Measurements from ENCODE around the gene ZNF496.
"Not testable (repeated sequence)": the region's sequence is repeated elsewhere in the genome, so short reads cannot be mapped to it uniquely, and the experiment has no call there.

The ZNF496 gene
- total RNA-seq: 19.0 to 36.8 (median 25.4) reads per million in 9 experiments

DNA sequence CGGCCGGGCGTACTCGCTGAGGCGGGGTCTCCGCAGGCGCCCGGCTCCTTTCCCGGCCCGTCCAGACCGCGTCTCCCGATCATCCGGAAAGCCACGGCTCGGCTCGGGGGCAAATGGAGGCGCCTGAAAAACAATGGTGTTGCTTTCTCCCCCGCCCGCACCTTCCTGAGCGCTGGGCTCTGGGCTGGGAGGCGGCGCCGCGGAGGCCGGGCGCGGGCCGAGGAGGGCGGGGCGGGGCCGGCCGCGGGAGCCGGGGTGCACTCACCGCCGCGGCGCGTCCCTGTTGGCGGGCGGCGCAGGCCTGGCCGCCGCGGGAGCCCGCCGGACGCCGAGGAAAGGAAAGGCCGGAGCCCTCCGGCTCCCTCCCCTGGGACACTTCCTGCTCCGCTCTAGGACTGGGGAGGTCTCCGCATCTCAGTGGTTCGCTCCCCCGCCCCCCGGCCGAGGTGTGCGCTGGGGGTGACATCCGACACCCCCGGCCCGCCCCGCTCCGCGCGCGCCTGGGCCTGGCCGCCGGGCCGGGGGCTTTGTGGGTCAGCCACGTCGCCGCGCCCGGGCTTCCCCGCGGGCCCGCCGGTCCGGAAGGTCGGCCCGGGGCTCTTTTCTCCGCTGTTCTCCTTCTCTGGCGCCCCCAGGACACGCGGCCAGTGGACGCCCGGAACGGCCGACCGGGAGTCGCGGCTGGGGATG lies at the start of gene ZNF496:
Gene ZNF496, minus strand, starts transcription at position 343 of the 690 bp plus-strand sequence. CDS start 2,289 bp downstream, outside the sequence.
- H3K36me3 Mint-ChIP-seq (ENCODE audit: insufficient read depth): peaks cover 9% of the 10 kb centered on the region
- peak within 1 kb of the TSS; percentile 77 to 83 for H3K27ac Mint-ChIP-seq
- ATAC-seq (replicated peaks): peak; percentile 70
- no peaks in the 10 kb centered on the region for H3K9me3 Mint-ChIP-seq
- DNase-seq: peak; percentile 41 to 63 (median 56)
- no peaks in the 10 kb centered on the region for H3K27me3 Mint-ChIP-seq
- peaks cover 12 to 18% of the 10 kb centered on the region in 2 donors for H3K4me1 Mint-ChIP-seq (ENCODE audit: low read depth in 2 of 2)
- peak within 1 kb of the TSS; percentile 92 to 93 for H3K4me3 Mint-ChIP-seq

GRCh38 chr1:247378334-247379073 lies 46.8 kb upstream of the ZNF496 start:
- H3K4me3 Mint-ChIP-seq: no peak overlapping the region
- H3K9me3 Mint-ChIP-seq: no peaks in the 10 kb centered on the region
- no peaks in the 10 kb centered on the region for H3K36me3 Mint-ChIP-seq (ENCODE audit: insufficient read depth)
- ATAC-seq (replicated peaks) (no peak), DNase-seq (no peak)
- H3K4me1 Mint-ChIP-seq (ENCODE audit: low read depth in 2 of 2): peaks cover 0 to 4% of the 10 kb centered on the region in 2 donors
- H3K27ac Mint-ChIP-seq: no peak overlapping the region
- peaks cover 5 to 50% of the 10 kb centered on the region in 2 donors for H3K27me3 Mint-ChIP-seq

GRCh38 chr1:247377656-247378055 lies 46.0 kb upstream of the ZNF496 start:
- not testable (repeated sequence) for ATAC-seq (replicated peaks); H3K4me1 Mint-ChIP-seq (ENCODE audit: low read depth in 2 of 2); H3K36me3 Mint-ChIP-seq (ENCODE audit: insufficient read depth); H3K9me3 Mint-ChIP-seq; DNase-seq; H3K4me3 Mint-ChIP-seq; H3K27ac Mint-ChIP-seq
- peaks cover 5 to 49% of the 10 kb centered on the region in 2 donors for H3K27me3 Mint-ChIP-seq

DNA sequence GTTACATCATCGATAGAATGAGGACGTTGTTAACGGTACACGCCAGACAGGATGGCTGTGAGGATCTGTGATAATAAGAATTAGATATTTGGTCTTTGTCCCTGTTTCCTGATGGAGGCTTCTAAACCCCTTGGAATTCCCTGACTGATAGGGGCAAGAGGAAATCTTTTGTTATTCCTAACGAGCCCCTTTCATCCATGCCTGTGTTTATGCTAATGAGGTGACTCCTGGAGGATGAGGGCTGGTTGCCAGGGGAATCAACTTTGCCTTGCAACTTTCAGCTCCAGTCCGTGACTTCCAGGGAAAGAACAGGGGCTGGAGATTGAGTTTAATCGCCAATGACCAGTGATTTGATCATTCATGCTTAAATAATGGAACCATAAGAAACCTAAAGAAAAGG lies 45.0 kb upstream of the ZNF496 start:
- H3K9me3 Mint-ChIP-seq: no peaks in the 10 kb centered on the region
- peaks cover 0 to 4% of the 10 kb centered on the region in 2 donors for H3K4me1 Mint-ChIP-seq (ENCODE audit: low read depth in 2 of 2)
- DNase-seq: no peak
- peaks cover 5 to 58% of the 10 kb centered on the region in 2 donors for H3K27me3 Mint-ChIP-seq
- no peak for ATAC-seq (replicated peaks)
- H3K4me3 Mint-ChIP-seq: no peak overlapping the region
- H3K27ac Mint-ChIP-seq: no peak overlapping the region
- H3K36me3 Mint-ChIP-seq (ENCODE audit: insufficient read depth): no peaks in the 10 kb centered on the region

DNA sequence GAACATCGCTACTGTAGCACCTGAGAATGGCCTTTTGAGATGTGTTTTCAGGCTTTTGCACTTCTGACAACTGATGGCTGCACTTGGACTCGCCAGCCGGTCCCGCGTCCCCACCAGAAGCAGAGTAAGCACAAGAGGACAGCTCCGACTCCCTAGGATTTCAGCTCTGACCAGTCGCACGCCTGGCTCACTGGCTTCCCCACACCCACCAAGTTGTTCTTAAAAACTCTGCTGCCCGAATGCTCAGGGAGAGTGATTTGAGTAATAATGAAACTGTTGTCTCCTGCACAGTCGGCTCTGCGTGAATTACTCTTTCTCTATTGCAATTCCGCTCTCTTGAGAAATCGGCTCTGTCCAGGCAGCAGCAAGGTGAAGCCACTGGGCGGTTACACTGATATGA lies 44.1 kb upstream of the ZNF496 start:
- no peak for DNase-seq
- ATAC-seq (replicated peaks): no peak
- H3K4me1 Mint-ChIP-seq (ENCODE audit: low read depth in 2 of 2): peaks cover 0 to 4% of the 10 kb centered on the region in 2 donors
- no peaks in the 10 kb centered on the region for H3K36me3 Mint-ChIP-seq (ENCODE audit: insufficient read depth)
- H3K4me3 Mint-ChIP-seq: no peak overlapping the region
- H3K9me3 Mint-ChIP-seq: no peaks in the 10 kb centered on the region
- H3K27me3 Mint-ChIP-seq: peaks cover 9 to 58% of the 10 kb centered on the region in 2 donors
- no peak overlapping the region for H3K27ac Mint-ChIP-seq

- peaks cover 6 to 54% of the 10 kb centered on the region in 2 donors for H3K27me3 Mint-ChIP-seq
- H3K27ac Mint-ChIP-seq; H3K4me3 Mint-ChIP-seq; H3K9me3 Mint-ChIP-seq; DNase-seq; H3K4me1 Mint-ChIP-seq (ENCODE audit: low read depth in 2 of 2); ATAC-seq (replicated peaks); H3K36me3 Mint-ChIP-seq (ENCODE audit: insufficient read depth): not testable (repeated sequence)
These were observed 43.1 kb upstream of the ZNF496 start for GRCh38 chr1:247374651-247375334.

- Mint-ChIP-seq H3K27ac (no peak overlapping the region), H3K4me1 (ENCODE audit: low read depth in 2 of 2) (peaks cover 0 to 4% of the 10 kb centered on the region in 2 donors), H3K4me3 (peak overlapping the region; percentile 55 to 75), H3K27me3 (peaks cover 4 to 49% of the 10 kb centered on the region in 2 donors), H3K9me3 (no peaks in the 10 kb centered on the region), H3K36me3 (ENCODE audit: insufficient read depth) (no peaks in the 10 kb centered on the region)
- ATAC-seq (replicated peaks) (peak; percentile 78), DNase-seq (peak; percentile 30 to 55 (median 35))
These were observed 42.1 kb upstream of the ZNF496 start for GRCh38 chr1:247373721-247374141.

DNA sequence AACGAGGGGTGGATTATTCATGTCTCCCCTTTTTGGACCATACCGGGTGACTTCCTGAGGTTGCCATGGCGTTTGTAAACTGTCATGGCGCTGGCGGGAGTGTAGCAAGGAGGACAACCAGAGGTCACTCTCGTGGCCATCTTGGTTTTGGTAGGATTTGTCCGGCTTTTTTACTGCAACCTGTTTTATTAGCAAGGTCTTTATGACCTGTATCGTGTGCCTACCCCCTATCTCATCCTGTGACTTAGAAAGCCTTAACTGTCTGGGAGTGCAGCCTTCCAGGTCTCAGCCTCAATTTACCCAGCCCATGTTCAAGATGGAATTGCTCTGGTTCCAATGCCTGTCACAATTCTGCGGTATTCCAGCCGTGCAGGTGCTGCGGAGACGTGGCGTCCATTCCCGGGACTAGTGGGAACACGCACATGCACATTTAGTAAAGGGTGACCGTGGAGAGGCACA lies 40.2 kb upstream of the ZNF496 start:
- ATAC-seq (replicated peaks): no peak
- Mint-ChIP-seq H3K36me3 (ENCODE audit: insufficient read depth) (no peaks in the 10 kb centered on the region), H3K27me3 (peaks cover 10 to 55% of the 10 kb centered on the region in 2 donors), H3K4me1 (ENCODE audit: low read depth in 2 of 2) (peaks cover 0 to 4% of the 10 kb centered on the region in 2 donors), H3K27ac (no peak overlapping the region), H3K9me3 (no peaks in the 10 kb centered on the region), H3K4me3 (no peak overlapping the region)
- no peak for DNase-seq

DNA sequence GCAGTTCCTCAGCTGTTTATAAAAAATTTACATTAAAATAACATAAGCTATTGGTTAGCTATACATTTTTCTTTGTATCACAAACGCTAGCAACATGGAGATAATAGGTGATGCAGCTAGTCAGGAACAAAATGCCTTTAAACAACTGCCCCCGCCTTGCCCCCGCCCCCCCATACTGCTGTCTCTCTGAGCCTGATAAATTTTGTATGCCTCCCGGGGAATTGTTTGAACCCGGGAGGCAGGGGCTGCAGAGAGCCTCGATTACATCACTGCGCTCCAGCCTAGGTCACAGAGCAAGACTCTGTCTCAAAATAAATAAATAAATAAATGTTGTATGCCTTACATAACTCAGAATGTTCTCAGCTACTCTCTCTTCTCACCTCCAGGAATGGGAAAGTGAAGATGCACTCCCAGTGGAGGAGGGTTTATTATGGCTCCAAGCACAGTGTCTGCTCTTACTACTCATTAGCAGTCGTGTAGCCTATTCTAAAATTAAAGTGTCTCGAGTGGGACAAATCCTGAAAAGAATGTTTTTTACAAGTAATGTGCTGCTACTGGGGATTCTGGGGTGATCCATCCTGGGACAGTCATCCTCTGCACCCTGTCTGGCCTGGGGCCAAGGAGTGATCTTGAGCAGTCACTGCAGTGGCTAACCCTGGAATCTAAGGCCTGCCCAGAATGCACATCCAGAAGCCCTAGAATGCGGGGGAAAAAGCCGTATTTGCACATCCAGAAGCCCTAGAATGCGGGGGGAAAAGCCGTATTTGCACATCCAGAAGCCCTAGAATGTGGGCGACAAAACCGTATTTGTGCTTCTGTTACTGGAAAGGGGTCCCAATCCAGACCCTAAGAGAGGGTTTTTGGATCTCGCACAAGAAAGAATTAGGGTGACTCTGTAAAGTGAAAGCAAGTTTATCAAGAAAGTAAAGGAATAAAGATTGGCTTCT lies 39.4 kb upstream of the ZNF496 start:
- H3K27me3 Mint-ChIP-seq: peaks cover 10 to 56% of the 10 kb centered on the region in 2 donors
- H3K9me3 Mint-ChIP-seq: no peaks in the 10 kb centered on the region
- no peak for ATAC-seq (replicated peaks)
- no peak for DNase-seq
- H3K4me1 Mint-ChIP-seq (ENCODE audit: low read depth in 2 of 2): peaks cover 0 to 4% of the 10 kb centered on the region in 2 donors
- H3K36me3 Mint-ChIP-seq (ENCODE audit: insufficient read depth): no peaks in the 10 kb centered on the region
- H3K4me3 Mint-ChIP-seq: no peak overlapping the region
- no peak overlapping the region for H3K27ac Mint-ChIP-seq

GRCh38 chr1:247368490-247369145 lies 37.0 kb upstream of the ZNF496 start:
- H3K27me3 Mint-ChIP-seq: peaks cover 10 to 50% of the 10 kb centered on the region in 2 donors
- no peak overlapping the region for H3K4me3 Mint-ChIP-seq
- no peak overlapping the region for H3K27ac Mint-ChIP-seq
- ATAC-seq (replicated peaks) (no peak), DNase-seq (no peak)
- H3K4me1 Mint-ChIP-seq (ENCODE audit: low read depth in 2 of 2): no peaks in the 10 kb centered on the region
- no peaks in the 10 kb centered on the region for H3K36me3 Mint-ChIP-seq (ENCODE audit: insufficient read depth)
- H3K9me3 Mint-ChIP-seq: no peaks in the 10 kb centered on the region

DNA sequence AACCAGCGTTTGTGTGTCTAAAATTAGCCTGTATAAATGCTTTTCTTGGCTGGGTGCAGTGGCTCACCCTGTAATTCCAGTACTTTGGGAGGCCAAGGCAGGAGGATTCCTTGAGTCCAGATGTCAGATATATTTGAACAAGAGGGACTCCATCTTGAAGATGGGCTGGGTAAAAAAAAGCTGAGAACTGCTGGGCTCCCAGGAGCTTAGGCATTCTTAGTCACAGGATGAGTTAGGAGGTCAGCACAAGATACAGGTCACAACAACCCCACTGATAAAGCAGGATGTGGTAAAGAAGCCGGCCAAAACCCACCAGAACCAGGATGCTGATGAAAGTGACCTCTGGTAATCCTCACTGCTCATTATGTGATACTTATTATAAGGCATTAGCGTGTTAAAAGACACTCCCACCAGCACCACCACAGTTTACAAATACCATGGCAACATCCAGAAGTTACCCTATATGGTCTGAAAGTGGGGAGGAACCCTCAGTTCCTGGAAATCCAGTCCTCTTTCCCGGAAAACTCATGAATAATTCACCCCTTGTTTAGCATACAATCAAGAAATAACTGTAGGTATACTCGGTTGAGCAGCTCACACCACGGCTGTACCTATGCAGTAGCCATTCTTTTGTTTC lies 36.2 kb upstream of the ZNF496 start:
- no peaks in the 10 kb centered on the region for H3K9me3 Mint-ChIP-seq
- DNase-seq (no peak), ATAC-seq (replicated peaks) (no peak)
- peaks cover 10 to 50% of the 10 kb centered on the region in 2 donors for H3K27me3 Mint-ChIP-seq
- no peaks in the 10 kb centered on the region for H3K36me3 Mint-ChIP-seq (ENCODE audit: insufficient read depth)
- H3K4me3 Mint-ChIP-seq: no peak overlapping the region
- H3K4me1 Mint-ChIP-seq (ENCODE audit: low read depth in 2 of 2): no peaks in the 10 kb centered on the region
- no peak overlapping the region for H3K27ac Mint-ChIP-seq
